H1 (cell line): Measurements from ENCODE around the gene LY86. TPM values are rescaled to one million over a fixed set of nuclear protein-coding genes. Genes with fewer than 3 reads are reported as not detected.

ENCODE experiments used
- CEBPB ChIP-seq: IDR thresholded peaks from 2 replicates; pipeline ENCODE4 v1.6.1; 2012; ENCODE audit warnings: low read depth, low read length
- CHD1 ChIP-seq: IDR thresholded peaks from 2 replicates; pipeline ENCODE4 v1.6.1; 2012; ENCODE audit warnings: low read depth, low read length, improper control_type of control experiment
- CHD7 ChIP-seq: fragments of 300-600 bp; sonication (generic); IDR thresholded peaks from 2 replicates; pipeline ENCODE4 v1.7.1; 2012; ENCODE audit warnings: low read length, moderate library complexity, mild to moderate bottlenecking, inconsistent platforms; ENCODE audit not compliant: insufficient replicate concordance
- EP300 ChIP-seq, 2 experiments: IDR thresholded peaks; 1 replicate in 1 of 2; 2 replicates in 1 of 2; pipeline ENCODE4 v1.6.1; 2011 to 2012; ENCODE audit warnings: low read depth in 2 of 2, low read length in 2 of 2, mild to moderate bottlenecking in 2 of 2, borderline replicate concordance in 1 of 2, inconsistent platforms in 1 of 2, moderate library complexity in 1 of 2
- JUN ChIP-seq: IDR thresholded peaks from 2 replicates; pipeline ENCODE4 v1.6.1; 2011; ENCODE audit warnings: low read depth, mild to moderate bottlenecking, improper control_type of control experiment, low read length
- KDM1A ChIP-seq: fragments of 200-600, 300-600 bp; sonication (generic); IDR thresholded peaks from 2 replicates; pipeline ENCODE4 v1.7.1; 2016; ENCODE audit warnings: mild to moderate bottlenecking, low read length, borderline replicate concordance
- NRF1 ChIP-seq: IDR thresholded peaks from 2 replicates; pipeline ENCODE4 v1.6.1; 2011; ENCODE audit warnings: mild to moderate bottlenecking, low read depth, low read length, improper control_type of control experiment
- RXRA ChIP-seq: IDR thresholded peaks from 2 replicates; pipeline ENCODE4 v1.6.1; 2011; ENCODE audit warnings: low read depth, mild to moderate bottlenecking, low read length, moderate library complexity; ENCODE audit not compliant: insufficient read depth
- SIN3A ChIP-seq, 2 experiments: IDR thresholded peaks in 1 of 2; conservative IDR thresholded peaks in 1 of 2; 2 replicates each; pipeline ENCODE4 v1.6.1; 2011 to 2012; ENCODE audit warnings: low read length in 2 of 2, improper control_type of control experiment in 1 of 2, low read depth in 1 of 2, mild to moderate bottlenecking in 1 of 2
- SP2 ChIP-seq: IDR thresholded peaks from 2 replicates; pipeline ENCODE4 v1.6.1; 2012; ENCODE audit warnings: mild to moderate bottlenecking, low read length, inconsistent platforms
- SRF ChIP-seq: IDR thresholded peaks from 2 replicates; pipeline ENCODE4 v1.6.1; 2011; ENCODE audit warnings: mild to moderate bottlenecking, low read depth, low read length, moderate library complexity
- TAF7 ChIP-seq: optimal IDR thresholded peaks from 2 replicates; pipeline ENCODE3; 2011; ENCODE audit warnings: low read depth, mild to moderate bottlenecking, inconsistent platforms, low read length, moderate library complexity, borderline replicate concordance
- polyA plus RNA-seq, 7 experiments: library from polyadenylated mRNA; depleted of rRNA in 3 of 7; stranded (reverse) in 5 of 7; unstranded in 2 of 7; fragments of >200 nt in 5 of 7; fragments of 200-250 nt in 2 of 7; gene quantifications; 1 replicate in 5 of 7; 2 replicates in 1 of 7; 4 replicates in 1 of 7; pipeline versions ENCODE4 v1.2.1 to v1.2.3, GENCODE V29; 2011 to 2013; ENCODE audit warnings: missing spikeins in 2 of 7, mixed read lengths in 2 of 7
- total RNA-seq: library from RNA; stranded (reverse); fragmentation: NEBNext Ultra II Directional; extraction: Animal tissue kit (Norgen Biotek cat#: 25700); gene quantifications from 2 replicates; pipeline ENCODE4 v1.2.1, GENCODE V29; 2021

The LY86 gene
- total and polyA plus RNA-seq, 2 of the 8 experiments (the other 6 are each of a cell fraction or from before 2014, with no cell fraction given): not detected

GRCh38 chr6:6680526-6680925 lies 92.0 kb downstream of the LY86 start (continued):
- TF ChIP-seq CHD7: no peak
- no peak for TF ChIP-seq NRF1
- no peak for TF ChIP-seq SP2
- no peak for TF ChIP-seq EP300 (IDR thresholded peaks at IDR 0.05; ENCODE audit: borderline replicate concordance in 1 of 2, low read depth in 2 of 2, low read length in 2 of 2)
- no peak for TF ChIP-seq SIN3A (conservative IDR thresholded peaks at IDR 0.05 in 1 of 2, IDR thresholded peaks at IDR 0.05 in 1 of 2; ENCODE audit: low read depth in 1 of 2, low read length in 2 of 2)
- TF ChIP-seq JUN: no peak
- no peak for TF ChIP-seq RXRA
- no peak for TF ChIP-seq SRF
- no peak for TF ChIP-seq KDM1A
- TF ChIP-seq CHD1: no peak
- TF ChIP-seq TAF7: no peak
- TF ChIP-seq CEBPB: no peak
